H1 (cell line): ENCODE results near the gene PTPRR. TPM values are rescaled to one million over a fixed set of nuclear protein-coding genes. Genes with fewer than 3 reads are reported as not detected.

Experiments
- CTCF ChIA-PET: fragments of 300-600 bp; sonication (Branson Sonifier 250); formaldehyde crosslinking; loops from one replicate; lab custom pipeline; 2021; ENCODE audit not compliant: partially characterized antibody; lab: Charles Lee
- POLR2A ChIA-PET: fragments of 300-600 bp; sonication (Branson Sonifier 250); formaldehyde crosslinking; loops from one replicate; lab custom pipeline; 2021; ENCODE audit warnings: inconsistent platforms; ENCODE audit not compliant: partially characterized antibody; lab: Charles Lee
- DNase-seq, 2 experiments: peaks; one replicate each; pipeline versions ENCODE4 v3.0.0 to v3.0.0-alpha.2; 2010 to 2022; ENCODE audit warnings: low spot score in 2 of 2, low read depth in 1 of 2, mixed read lengths in 1 of 2
- FAIRE-seq: peaks from 2 replicates; lab custom pipeline; 2011; peaks lifted over from hg19 to GRCh38; lab: Jason Lieb, UNC
- H2AFZ ChIP-seq: 2 replicates; pipeline ENCODE4 v1.8.1; 2012; ENCODE audit warnings: low read length, inconsistent platforms
- H2AK5ac ChIP-seq: 2 replicates; pipeline ENCODE4 v1.6.1; 2013; ENCODE audit warnings: low read depth, low read length
- H2BK120ac ChIP-seq: replicated peaks from 2 replicates; pipeline ENCODE3; 2013; ENCODE audit warnings: low read depth, low read length, inconsistent platforms
- H2BK12ac ChIP-seq: 2 replicates; pipeline ENCODE4 v1.6.1; 2013; ENCODE audit warnings: low read depth, low read length
- H2BK15ac ChIP-seq: 2 replicates; pipeline ENCODE4 v1.6.1; 2013; ENCODE audit warnings: low read length
- H2BK20ac ChIP-seq: 2 replicates; pipeline ENCODE4 v1.6.1; 2013; ENCODE audit warnings: low read length
- H2BK5ac ChIP-seq: 2 replicates; pipeline ENCODE4 v1.6.1; 2013; ENCODE audit warnings: low read depth, low read length
- H3K14ac ChIP-seq: 2 replicates; pipeline ENCODE4 v1.6.1; 2013; ENCODE audit warnings: inconsistent platforms; ENCODE audit not compliant: insufficient read length
- H3K18ac ChIP-seq: 2 replicates; pipeline ENCODE4 v1.6.1; 2013; ENCODE audit warnings: low read length; ENCODE audit errors: extremely low read depth
- H3K23ac ChIP-seq: 2 replicates; pipeline ENCODE4 v1.6.1; 2013; ENCODE audit warnings: inconsistent platforms; ENCODE audit not compliant: insufficient read length
- H3K23me2 ChIP-seq: 2 replicates; pipeline ENCODE4 v1.6.1; 2013; ENCODE audit warnings: low read depth, low read length
- H3K27ac ChIP-seq: 2 replicates; pipeline ENCODE4 v1.6.1; 2011; ENCODE audit warnings: low read depth, low read length, inconsistent platforms
- H3K27me3 ChIP-seq, 4 experiments: replicated peaks in 1 of 4; 1 replicate in 1 of 4; 2 replicates in 3 of 4; pipeline versions ENCODE4 v1.6.1 to v1.8.1; 2011 to 2013; ENCODE audit warnings: low read length in 3 of 4, mild to moderate bottlenecking in 3 of 4, inconsistent platforms in 2 of 4, mixed read lengths in 2 of 4, moderate library complexity in 1 of 4; ENCODE audit not compliant: control insufficient read depth in 3 of 4, insufficient read depth in 3 of 4; ENCODE audit errors: extremely low read depth in 1 of 4
- H3K36me3 ChIP-seq, 4 experiments: 2 replicates each; pipeline versions ENCODE4 v1.6.1 to v1.8.1; 2011 to 2013; ENCODE audit warnings: mild to moderate bottlenecking in 4 of 4, low read length in 3 of 4, moderate library complexity in 2 of 4, control low read depth in 1 of 4, inconsistent platforms in 1 of 4; ENCODE audit not compliant: insufficient read depth in 4 of 4, control insufficient read depth in 2 of 4
- H3K4ac ChIP-seq: replicated peaks from 2 replicates; pipeline ENCODE3; 2013; ENCODE audit warnings: low read length, low read depth, mixed read lengths, inconsistent platforms; ENCODE audit not compliant: insufficient read length
- H3K4me1 ChIP-seq, 4 experiments: replicated peaks in 1 of 4; 1 replicate in 1 of 4; 2 replicates in 3 of 4; pipeline versions ENCODE4 v1.6.1 to v1.8.1; 2011 to 2013; ENCODE audit warnings: low read length in 3 of 4, inconsistent platforms in 2 of 4, mixed read lengths in 1 of 4; ENCODE audit not compliant: insufficient read depth in 4 of 4, control insufficient read depth in 3 of 4
- H3K4me2 ChIP-seq, 2 experiments: 2 replicates each; pipeline versions ENCODE4 v1.6.1 to v1.8.1; 2011 to 2013; ENCODE audit warnings: low read depth in 2 of 2, low read length in 2 of 2, control low read depth in 1 of 2, inconsistent platforms in 1 of 2, mild to moderate bottlenecking in 1 of 2; ENCODE audit not compliant: insufficient read depth in 1 of 2
- H3K4me3 ChIP-seq, 4 experiments: fragments of 200-600, 300-600 bp in 1 of 4; sonication (generic), shearing (Covaris generic), sonication (Bioruptor Twin) in 1 of 4; 2 replicates each; pipeline versions ENCODE4 v1.5.1 to v1.8.1; 2011 to 2016; ENCODE audit warnings: low read length in 4 of 4, low read depth in 3 of 4, control low read depth in 2 of 4, inconsistent platforms in 2 of 4, mild to moderate bottlenecking in 2 of 4, mixed read lengths in 1 of 4, moderate library complexity in 1 of 4; ENCODE audit not compliant: insufficient read depth in 2 of 4; ENCODE audit errors: extremely low read depth in 1 of 4
- H3K56ac ChIP-seq: replicated peaks from 2 replicates; pipeline ENCODE3; 2013; ENCODE audit warnings: low read depth, mild to moderate bottlenecking, mixed read lengths, low read length, inconsistent platforms; ENCODE audit not compliant: insufficient read length
- H3K79me1 ChIP-seq: 2 replicates; pipeline ENCODE4 v1.6.1; 2013; ENCODE audit warnings: low read depth, low read length, control low read depth
- H3K79me2 ChIP-seq, 2 experiments: 2 replicates each; pipeline versions ENCODE4 v1.6.1 to v1.8.1; 2012 to 2013; ENCODE audit warnings: low read length in 2 of 2, mild to moderate bottlenecking in 2 of 2, inconsistent platforms in 1 of 2; ENCODE audit not compliant: insufficient read depth in 2 of 2, control insufficient read depth in 1 of 2
- H3K9ac ChIP-seq, 4 experiments: replicated peaks in 1 of 4; 1 replicate in 1 of 4; 2 replicates in 3 of 4; pipeline versions ENCODE4 v1.6.1 to v1.8.1; 2011 to 2013; ENCODE audit warnings: low read depth in 3 of 4, low read length in 3 of 4, control low read depth in 2 of 4, mild to moderate bottlenecking in 2 of 4, moderate library complexity in 2 of 4, inconsistent platforms in 1 of 4; ENCODE audit errors: extremely low read depth in 1 of 4
- H3K9me3 ChIP-seq, 2 experiments: 2 replicates each; pipeline versions ENCODE4 v1.6.1 to v1.8.1; 2012 to 2013; ENCODE audit warnings: mild to moderate bottlenecking in 2 of 2, moderate library complexity in 2 of 2, control low read depth in 1 of 2, inconsistent platforms in 1 of 2, low read depth in 1 of 2, low read length in 1 of 2, mixed read lengths in 1 of 2; ENCODE audit not compliant: insufficient read depth in 2 of 2
- H4K20me1 ChIP-seq, 2 experiments: replicated peaks in 1 of 2; 2 replicates each; pipeline versions ENCODE3 to v1.8.1; 2011 to 2013; ENCODE audit warnings: inconsistent platforms in 2 of 2, low read length in 2 of 2, mild to moderate bottlenecking in 1 of 2; ENCODE audit not compliant: insufficient read depth in 2 of 2, control insufficient read depth in 1 of 2
- H4K5ac ChIP-seq: 2 replicates; pipeline ENCODE4 v1.6.1; 2013; ENCODE audit warnings: low read length, low read depth, mixed read lengths, inconsistent platforms; ENCODE audit not compliant: insufficient read length
- H4K8ac ChIP-seq: 2 replicates; pipeline ENCODE4 v1.8.0; 2013; ENCODE audit warnings: mild to moderate bottlenecking, moderate library complexity, low read length, inconsistent platforms; ENCODE audit not compliant: insufficient read depth; ENCODE audit errors: extremely low read depth
- H4K91ac ChIP-seq: replicated peaks from 2 replicates; pipeline ENCODE3; 2013; ENCODE audit warnings: low read length, mixed read lengths, inconsistent platforms; ENCODE audit not compliant: insufficient read length
- BRCA1 ChIP-seq: IDR thresholded peaks from 2 replicates; pipeline ENCODE4 v1.6.1; 2012; ENCODE audit warnings: low read depth, low read length, improper control_type of control experiment
- CBX5 ChIP-seq: fragments of 300-800, 300-1000 bp; sonication (generic); IDR thresholded peaks from 2 replicates; pipeline ENCODE4 v1.7.1; 2016; ENCODE audit warnings: antibody characterized with exemption, low read length, low read depth
- CTBP2 ChIP-seq: IDR thresholded peaks from 2 replicates; pipeline ENCODE4 v1.7.0; 2011; ENCODE audit warnings: borderline replicate concordance, mild to moderate bottlenecking, moderate library complexity, mixed read lengths, low read length; ENCODE audit not compliant: insufficient read depth, insufficient read length
- EGR1 ChIP-seq: IDR thresholded peaks from 2 replicates; pipeline ENCODE4 v1.6.1; 2011; ENCODE audit warnings: low read depth, low read length, borderline replicate concordance
- EZH2 ChIP-seq: fragments of 200-600 bp; sonication (generic); IDR thresholded peaks from 2 replicates; pipeline ENCODE4 v1.7.1; 2012; ENCODE audit warnings: low read depth, mild to moderate bottlenecking, moderate library complexity, low read length, inconsistent platforms; ENCODE audit not compliant: severe bottlenecking
- HDAC2 ChIP-seq, 2 experiments: fragments of 300-600 bp in 1 of 2; sonication (generic) in 1 of 2; IDR thresholded peaks; 2 replicates each; pipeline ENCODE4 v1.6.1; 2011 to 2012; ENCODE audit warnings: low read depth in 2 of 2, low read length in 2 of 2, mild to moderate bottlenecking in 2 of 2, moderate library complexity in 2 of 2, borderline replicate concordance in 1 of 2, inconsistent platforms in 1 of 2
- POU5F1 ChIP-seq: IDR thresholded peaks from 2 replicates; pipeline ENCODE4 v1.6.1; 2011; ENCODE audit warnings: low read depth, mild to moderate bottlenecking, low read length, moderate library complexity
- RAD21 ChIP-seq, 2 experiments: IDR thresholded peaks in 1 of 2; conservative IDR thresholded peaks in 1 of 2; 2 replicates each; pipeline ENCODE4 v1.6.1; 2011; ENCODE audit warnings: low read depth in 2 of 2, low read length in 2 of 2, improper control_type of control experiment in 1 of 2, inconsistent platforms in 1 of 2, mild to moderate bottlenecking in 1 of 2, moderate library complexity in 1 of 2
- SIX5 ChIP-seq: IDR thresholded peaks from 2 replicates; pipeline ENCODE4 v1.6.1; 2011; ENCODE audit warnings: mild to moderate bottlenecking, low read depth, low read length
- SP2 ChIP-seq: IDR thresholded peaks from 2 replicates; pipeline ENCODE4 v1.6.1; 2012; ENCODE audit warnings: mild to moderate bottlenecking, low read length, inconsistent platforms
- TAF7 ChIP-seq: optimal IDR thresholded peaks from 2 replicates; pipeline ENCODE3; 2011; ENCODE audit warnings: low read depth, mild to moderate bottlenecking, inconsistent platforms, low read length, moderate library complexity, borderline replicate concordance
- YY1 ChIP-seq: IDR thresholded peaks from 2 replicates; pipeline ENCODE4 v1.6.1; 2011; ENCODE audit warnings: low read depth, mild to moderate bottlenecking, low read length
- WGBS, 2 experiments: shearing (Covaris generic) in 1 of 2; methylation state at CpG; one replicate each; pipeline versions ENCODE4 v1.1.6 to v1.1.7; 2013 to 2015; ENCODE audit warnings: low lambda C conversion rate in 2 of 2, mixed read lengths in 2 of 2, inconsistent platforms in 1 of 2, low coverage in 1 of 2, missing lambda C conversion rate in 1 of 2; ENCODE audit not compliant: insufficient replicate concordance in 2 of 2, insufficient coverage in 1 of 2, insufficient read length in 1 of 2; ENCODE audit errors: extremely low coverage in 1 of 2, missing lambda C conversion rate in 1 of 2; 5-methylcytosine and 5-hydroxymethylcytosine counted together
- polyA plus RNA-seq, 7 experiments: library from polyadenylated mRNA; depleted of rRNA in 3 of 7; stranded (reverse) in 5 of 7; unstranded in 2 of 7; fragments of >200 nt in 5 of 7; fragments of 200-250 nt in 2 of 7; gene quantifications; 1 replicate in 5 of 7; 2 replicates in 1 of 7; 4 replicates in 1 of 7; pipeline versions ENCODE4 v1.2.1 to v1.2.3, GENCODE V29; 2011 to 2013; ENCODE audit warnings: missing spikeins in 2 of 7, mixed read lengths in 2 of 7
- total RNA-seq: library from RNA; stranded (reverse); fragmentation: NEBNext Ultra II Directional; extraction: Animal tissue kit (Norgen Biotek cat#: 25700); gene quantifications from 2 replicates; pipeline ENCODE4 v1.2.1, GENCODE V29; 2021

PTPRR gene
- total and polyA plus RNA-seq, 2 of the 8 experiments (the other 6 are each of a cell fraction or from before 2014, with no cell fraction given): 0.07 to 0.35 TPM

DNA sequence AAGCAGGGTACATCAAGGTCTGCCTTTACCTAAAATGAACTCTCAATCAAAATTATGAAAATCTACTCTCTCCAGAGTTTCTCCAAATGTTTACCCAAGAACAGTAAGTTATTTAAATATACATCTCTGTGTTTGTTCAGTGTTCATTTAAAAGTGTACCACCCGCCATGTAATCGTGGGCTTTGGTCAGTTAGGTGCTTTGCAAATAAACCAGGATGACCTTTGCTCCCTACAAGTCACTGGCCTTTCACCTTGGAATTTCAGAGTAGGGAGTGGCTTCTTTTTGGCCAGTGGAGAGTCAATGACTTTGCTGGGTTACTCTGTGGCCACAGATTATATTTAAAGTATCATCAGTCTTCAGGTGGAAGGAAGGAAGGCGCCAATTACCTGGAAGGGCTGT, 208.7 kb downstream of the PTPRR start:
- Histone ChIP-seq H4K5ac (no peak overlapping the region), H3K27me3 (no peaks in the 10 kb centered on the region), H3K23ac (no peak overlapping the region), H4K8ac (no peak overlapping the region), H3K79me2 (no peaks in the 10 kb centered on the region), H2BK20ac (no peak overlapping the region), H3K4ac (no peak overlapping the region), H2BK15ac (no peak overlapping the region), H3K9me3 (no peaks in the 10 kb centered on the region), H4K20me1 (no peaks in the 10 kb centered on the region), H3K79me1 (no peaks in the 10 kb centered on the region), H3K4me1 (no peaks in the 10 kb centered on the region; a peak in 1 of 7 replicates), H3K4me2 (no peak overlapping the region), H2BK5ac (no peak overlapping the region), H4K91ac (no peak overlapping the region), H2BK120ac (no peak overlapping the region), H3K36me3 (no peaks in the 10 kb centered on the region), H3K27ac (no peak overlapping the region), H3K4me3 (no peak overlapping the region), H2AK5ac (no peak overlapping the region), H2AFZ (no peak overlapping the region), H2BK12ac (no peak overlapping the region), H3K23me2 (no peaks in the 10 kb centered on the region), H3K56ac (no peak overlapping the region), H3K9ac (no peak overlapping the region), H3K18ac (no peak overlapping the region), H3K14ac (no peak overlapping the region)
- DNase-seq (no peak), FAIRE-seq (no peak)
- WGBS, 2 experiments: 88% methylated on average over 3 of the region's 3 CpGs; no CpG with 5 or more reads in 1 of the 2 experiments
- ChIA-PET POLR2A (no interaction called here), CTCF (no interaction called here)
- TF ChIP-seq CBX5: no peak
- no peak for TF ChIP-seq HDAC2 (IDR thresholded peaks at IDR 0.05; ENCODE audit: borderline replicate concordance in 1 of 2, low read depth in 2 of 2, low read length in 2 of 2)
- no peak for TF ChIP-seq YY1
- no peak for TF ChIP-seq POU5F1
- no peak for TF ChIP-seq SIX5
- no peak for TF ChIP-seq EGR1
- no peak for TF ChIP-seq CTBP2
- TF ChIP-seq BRCA1: no peak
- no peak for TF ChIP-seq EZH2
- TF ChIP-seq SP2: no peak
- TF ChIP-seq RAD21 (IDR thresholded peaks at IDR 0.05 in 1 of 2, conservative IDR thresholded peaks at IDR 0.05 in 1 of 2; ENCODE audit: low read depth in 2 of 2, low read length in 2 of 2): no peak
- TF ChIP-seq TAF7: no peak
